Hepatocyte (in vitro differentiated cells): ENCODE results near the gene ATG14. TPM values are rescaled to one million over a fixed set of nuclear protein-coding genes. Genes with fewer than 3 reads are reported as not detected.

ENCODE experiments used
- DNase-seq: peaks from one replicate; pipeline ENCODE4 v3.0.0-alpha.2; 2016; ENCODE audit warnings: low spot score
- H2AFZ ChIP-seq: fragments of 200-600 bp; sonication (generic); 2 replicates; pipeline ENCODE4 v1.6.0; 2016; ENCODE audit warnings: antibody characterized with exemption, mild to moderate bottlenecking
- H3K27ac ChIP-seq: fragments of 200-600 bp; sonication (generic); 2 replicates; pipeline ENCODE4 v1.5.1; 2016; ENCODE audit warnings: mild to moderate bottlenecking
- H3K27me3 ChIP-seq: fragments of 200-600 bp; sonication (generic); 2 replicates; pipeline ENCODE4 v1.6.1; 2016
- H3K36me3 ChIP-seq: fragments of 200-600 bp; sonication (generic); replicated peaks from 2 replicates; pipeline ENCODE4 v1.5.1; 2016; ENCODE audit warnings: low read depth; ENCODE audit not compliant: insufficient read depth
- H3K4me1 ChIP-seq: fragments of 200-600 bp; sonication (generic); 2 replicates; pipeline ENCODE4 v1.5.1; 2016; ENCODE audit warnings: mild to moderate bottlenecking, moderate library complexity; ENCODE audit not compliant: insufficient read depth
- H3K4me2 ChIP-seq: fragments of 200-600 bp; sonication (generic); 2 replicates; pipeline ENCODE4 v1.6.0; 2016
- H3K4me3 ChIP-seq: fragments of 200-600 bp; sonication (generic); 2 replicates; pipeline ENCODE4 v1.5.1; 2016; ENCODE audit warnings: mild to moderate bottlenecking
- H3K79me2 ChIP-seq: fragments of 200-600 bp; sonication (generic); 2 replicates; pipeline ENCODE4 v1.6.0; 2017; ENCODE audit warnings: mild to moderate bottlenecking
- H3K9me2 ChIP-seq: fragments of 200-600 bp; sonication (generic); replicated peaks from 2 replicates; pipeline ENCODE4 v1.6.0; 2017; ENCODE audit warnings: mild to moderate bottlenecking; ENCODE audit not compliant: insufficient read depth
- H3K9me3 ChIP-seq: fragments of 200-600 bp; sonication (generic); 2 replicates; pipeline ENCODE4 v1.5.1; 2016; ENCODE audit warnings: low read depth, mild to moderate bottlenecking
- H4K20me1 ChIP-seq: fragments of 200-600 bp; sonication (generic); 2 replicates; pipeline ENCODE4 v1.6.0; 2016; ENCODE audit warnings: mild to moderate bottlenecking; ENCODE audit not compliant: insufficient read depth, poor library complexity, severe bottlenecking
- EZH2 ChIP-seq: fragments of 200-600 bp; sonication (generic); IDR thresholded peaks from 2 replicates; pipeline ENCODE4 v1.6.1; 2016; ENCODE audit warnings: antibody characterized with exemption, mild to moderate bottlenecking, borderline replicate concordance
- EZH2phosphoT487 ChIP-seq: fragments of 200-600 bp; sonication (generic); IDR thresholded peaks from one replicate; pipeline ENCODE4 v1.6.1; 2018; ENCODE audit warnings: antibody characterized with exemption, mild to moderate bottlenecking, low read depth, moderate library complexity; ENCODE audit not compliant: unreplicated experiment, severe bottlenecking
- WGBS: methylation state at CpG from one replicate; pipeline ENCODE4 v1.1.6; 2016; ENCODE audit warnings: low lambda C conversion rate; ENCODE audit errors: missing lambda C conversion rate; 5-methylcytosine and 5-hydroxymethylcytosine counted together
- polyA plus RNA-seq: library from polyadenylated mRNA; unstranded; fragments of >200 nt; fragmentation: Nextera tagmentation; extraction: Ambion mirVana; gene quantifications from 2 replicates; pipeline ENCODE4 v1.2.1, GENCODE V29; 2016
- total RNA-seq: library from RNA; depleted of rRNA; stranded (reverse); fragments of >200 nt; gene quantifications from 2 replicates; pipeline ENCODE4 v1.2.3, GENCODE V29; 2014
- TF ChIP-seq, protein P1 (sequence below): fragments of 200-600 bp; sonication (generic); IDR thresholded peaks from 2 replicates; pipeline ENCODE4 v1.5.1; 2016; ENCODE audit warnings: antibody characterized with exemption, mild to moderate bottlenecking; ENCODE audit not compliant: poor library complexity

The ATG14 gene
- total and polyA plus RNA-seq, 2 experiments from 2014 or later = 3.3 to 16.6 TPM

DNA sequence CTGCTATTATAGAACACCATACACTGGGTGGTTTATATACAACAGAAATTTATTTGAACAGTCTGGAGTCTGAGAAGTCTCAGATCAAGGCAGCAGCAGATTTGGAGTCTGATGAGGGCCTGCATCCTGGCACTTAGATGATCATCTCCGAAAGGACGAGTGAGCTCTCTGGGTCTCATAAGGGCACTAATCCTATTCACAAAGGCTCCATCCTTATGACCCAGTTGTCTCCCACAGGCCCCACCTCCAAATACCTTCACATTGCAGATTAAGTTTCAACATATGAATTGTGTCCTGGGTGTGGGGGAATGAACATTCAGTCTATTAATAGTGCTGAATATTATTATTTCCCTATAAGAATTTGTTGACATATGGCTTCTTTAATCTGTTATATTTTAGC, 86.8 kb downstream of the ATG14 start:
- H4K20me1 ChIP-seq = peaks cover 3% of the 10 kb centered on the region
- no peaks in the 10 kb centered on the region for H3K36me3 ChIP-seq

DNA sequence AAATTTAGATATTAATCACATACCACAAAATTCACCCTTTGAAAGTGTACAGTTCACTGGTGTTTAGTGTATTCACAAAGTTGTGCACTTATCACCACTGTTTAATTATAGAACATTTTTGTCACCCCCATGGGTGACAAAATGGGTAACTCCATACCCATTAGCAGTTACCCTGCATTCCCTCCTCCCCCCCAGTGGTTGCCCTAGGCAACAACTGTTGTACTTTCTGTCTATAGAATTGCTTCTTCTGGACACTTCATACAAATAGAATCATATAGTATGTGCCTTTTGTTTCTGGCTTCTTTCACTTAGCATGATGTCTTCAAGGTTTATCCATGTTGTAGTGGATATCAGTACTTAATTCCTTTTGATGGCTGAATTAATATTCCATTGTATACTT, 87.7 kb downstream of the ATG14 start:
- no peaks in the 10 kb centered on the region for H3K27me3 ChIP-seq
- H3K9me3 ChIP-seq = no peaks in the 10 kb centered on the region
- TF ChIP-seq, protein P1, sequence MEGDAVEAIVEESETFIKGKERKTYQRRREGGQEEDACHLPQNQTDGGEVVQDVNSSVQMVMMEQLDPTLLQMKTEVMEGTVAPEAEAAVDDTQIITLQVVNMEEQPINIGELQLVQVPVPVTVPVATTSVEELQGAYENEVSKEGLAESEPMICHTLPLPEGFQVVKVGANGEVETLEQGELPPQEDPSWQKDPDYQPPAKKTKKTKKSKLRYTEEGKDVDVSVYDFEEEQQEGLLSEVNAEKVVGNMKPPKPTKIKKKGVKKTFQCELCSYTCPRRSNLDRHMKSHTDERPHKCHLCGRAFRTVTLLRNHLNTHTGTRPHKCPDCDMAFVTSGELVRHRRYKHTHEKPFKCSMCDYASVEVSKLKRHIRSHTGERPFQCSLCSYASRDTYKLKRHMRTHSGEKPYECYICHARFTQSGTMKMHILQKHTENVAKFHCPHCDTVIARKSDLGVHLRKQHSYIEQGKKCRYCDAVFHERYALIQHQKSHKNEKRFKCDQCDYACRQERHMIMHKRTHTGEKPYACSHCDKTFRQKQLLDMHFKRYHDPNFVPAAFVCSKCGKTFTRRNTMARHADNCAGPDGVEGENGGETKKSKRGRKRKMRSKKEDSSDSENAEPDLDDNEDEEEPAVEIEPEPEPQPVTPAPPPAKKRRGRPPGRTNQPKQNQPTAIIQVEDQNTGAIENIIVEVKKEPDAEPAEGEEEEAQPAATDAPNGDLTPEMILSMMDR = no peak
- no peak overlapping the region for H3K27ac ChIP-seq
- no peaks in the 10 kb centered on the region for H3K4me1 ChIP-seq
- DNase-seq = no peak
- no peaks in the 10 kb centered on the region for H3K36me3 ChIP-seq
- H3K79me2 ChIP-seq = peaks cover 95% of the 10 kb centered on the region
- no peaks in the 10 kb centered on the region for H3K9me2 ChIP-seq
- H2AFZ ChIP-seq = no peak overlapping the region
- no peak overlapping the region for H3K4me3 ChIP-seq
- H4K20me1 ChIP-seq = peaks cover 3% of the 10 kb centered on the region
- H3K4me2 ChIP-seq = no peak overlapping the region

More for the DNA sequence above, 86.8 kb downstream of the ATG14 start:
- DNase-seq = no peak
- WGBS = 98% methylated on average over 2 of the region's 2 CpGs
- Histone ChIP-seq H3K27ac (no peak overlapping the region), H3K27me3 (no peaks in the 10 kb centered on the region), H2AFZ (no peak overlapping the region), H3K4me3 (no peak overlapping the region), H3K9me3 (no peaks in the 10 kb centered on the region), H3K4me2 (no peak overlapping the region), H3K9me2 (no peaks in the 10 kb centered on the region), H3K79me2 (peaks cover 95% of the 10 kb centered on the region), H3K4me1 (no peaks in the 10 kb centered on the region)
- TF ChIP-seq EZH2 (no peak), EZH2phosphoT487 (no peak)
- TF ChIP-seq, protein P1 = no peak

DNA sequence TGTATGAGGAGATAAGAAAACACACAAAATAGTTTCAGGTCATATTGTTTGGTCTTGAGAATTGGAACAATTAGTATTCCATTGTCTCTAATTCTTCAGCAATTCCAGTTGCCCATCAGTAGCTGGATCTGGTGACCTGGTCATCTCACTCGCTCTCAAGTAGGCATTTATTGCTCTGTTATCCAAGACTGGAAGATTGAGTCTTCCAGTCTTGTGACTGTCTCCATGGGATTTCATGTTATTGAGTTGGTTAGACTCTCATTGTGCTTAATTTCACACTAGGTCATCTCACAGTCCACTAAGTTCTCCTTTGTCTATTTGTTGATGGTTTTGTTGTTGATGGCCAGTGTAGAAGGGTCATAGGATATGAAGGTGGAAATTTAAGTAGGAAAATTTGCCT, 92.9 kb downstream of the ATG14 start:
- TF ChIP-seq, protein P1 = no peak
- no peak for TF ChIP-seq EZH2phosphoT487
- no peak for TF ChIP-seq EZH2
- Histone ChIP-seq H3K9me3 (no peaks in the 10 kb centered on the region), H2AFZ (no peak overlapping the region), H3K79me2 (peaks cover 69% of the 10 kb centered on the region), H4K20me1 (no peaks in the 10 kb centered on the region), H3K36me3 (no peaks in the 10 kb centered on the region), H3K4me3 (no peak overlapping the region), H3K9me2 (no peaks in the 10 kb centered on the region), H3K27ac (peak overlapping the region; percentile 71), H3K27me3 (no peaks in the 10 kb centered on the region), H3K4me1 (peaks cover 18% of the 10 kb centered on the region), H3K4me2 (no peak overlapping the region)
- WGBS = 75% methylated on average over 1 of the region's 1 CpG
- DNase-seq = no peak
